H4 (cell line): ENCODE results near the gene RCC2. TPM values are rescaled to one million over a fixed set of nuclear protein-coding genes. Genes with fewer than 3 reads are reported as not detected.
"Not testable (repeated sequence)": the region's sequence is repeated elsewhere in the genome, so short reads cannot be mapped to it uniquely, and the experiment has no call there.

Source experiments
- DNase-seq: peaks from one replicate; pipeline ENCODE4 v3.0.0-alpha.2; 2015; ENCODE audit warnings: low spot score
- total RNA-seq: library from RNA; depleted of rRNA; stranded (reverse); fragments of >200 nt; shearing (Covaris generic); gene quantifications from 2 replicates; pipeline ENCODE4 v1.2.3, GENCODE V29; 2014

The RCC2 gene
- total RNA-seq, 1 experiment from 2014 or later = 60.0 TPM

GRCh38 chr1:17419626-17420328 is 19.7 kb downstream of the RCC2 start:
- DNase-seq = no peak

GRCh38 chr1:17416389-17416788 is 23.1 kb downstream of the RCC2 start:
- no peak for DNase-seq

- no peak for DNase-seq
These were observed 25.5 kb downstream of the RCC2 start for GRCh38 chr1:17414022-17414421.

GRCh38 chr1:17412093-17412870 is 27.2 kb downstream of the RCC2 start:
- no peak for DNase-seq

- DNase-seq = no peak
These were observed 30.1 kb downstream of the RCC2 start for GRCh38 chr1:17409391-17409811.

GRCh38 chr1:17407786-17408514 is 31.5 kb downstream of the RCC2 start:
- not testable (repeated sequence) for DNase-seq

GRCh38 chr1:17406760-17407475 is 32.6 kb downstream of the RCC2 start:
- not testable (repeated sequence) for DNase-seq

- peak; percentile 58 for DNase-seq
These were observed 33.3 kb downstream of the RCC2 start for GRCh38 chr1:17405898-17406759.

- no peak for DNase-seq
These were observed 34.7 kb downstream of the RCC2 start for GRCh38 chr1:17404820-17405219.

- DNase-seq = no peak
These were observed 35.3 kb downstream of the RCC2 start for GRCh38 chr1:17404034-17404684.

- DNase-seq = peak; percentile 32
These were observed 36.4 kb downstream of the RCC2 start for GRCh38 chr1:17403081-17403480.

GRCh38 chr1:17401841-17402240 is 37.6 kb downstream of the RCC2 start:
- DNase-seq = no peak

GRCh38 chr1:17400725-17401341 is 38.6 kb downstream of the RCC2 start:
- DNase-seq = no peak

GRCh38 chr1:17397910-17398695 is 41.4 kb downstream of the RCC2 start:
- DNase-seq = no peak

GRCh38 chr1:17393230-17393629 is 46.2 kb downstream of the RCC2 start:
- no peak for DNase-seq

- DNase-seq = no peak
These were observed 47.2 kb downstream of the RCC2 start for GRCh38 chr1:17392199-17392740.

GRCh38 chr1:17381161-17381560 is 58.3 kb downstream of the RCC2 start:
- DNase-seq = no peak

- no peak for DNase-seq
These were observed 62.0 kb downstream of the RCC2 start for GRCh38 chr1:17377325-17377953.
